Measurements from ENCODE around the gene MAPK8IP3.

DNA sequence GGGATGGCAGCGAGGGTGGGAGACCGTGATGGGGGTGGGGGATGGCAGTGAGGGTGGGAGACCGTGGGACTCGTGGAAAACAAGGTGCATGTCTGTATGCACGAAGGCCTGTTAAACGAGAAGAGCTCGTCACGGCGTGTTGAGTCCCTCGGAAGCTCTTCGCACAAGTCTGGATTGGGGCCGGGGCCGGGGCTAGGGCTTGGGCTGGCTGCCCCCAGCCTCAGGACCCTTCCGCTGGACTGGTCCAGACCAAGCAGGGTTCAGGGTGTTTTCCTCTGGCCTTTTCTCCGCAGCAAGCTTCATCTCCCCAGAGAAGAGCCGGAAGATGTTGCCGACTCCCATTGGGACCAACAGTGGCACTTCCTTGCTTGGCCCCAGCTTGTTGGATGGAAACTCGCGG lies 35.6 kb upstream of the MAPK8IP3 start:
- TF ChIP-seq CTCF (IDR thresholded peaks at IDR 0.05; ENCODE audit: low read depth, low read length) (no peak), EZH2phosphoT487 (IDR thresholded peaks at IDR 0.05; ENCODE audit: low read depth) (no peak)
